Tibial nerve (tissue), 4 donors: Measurements from ENCODE around the gene BIK. TPM values are rescaled to one million over a fixed set of nuclear protein-coding genes. Genes with fewer than 3 reads are reported as not detected.

Experiments
- DNase-seq, 2 donors: peaks; one replicate each; pipeline ENCODE4 v3.0.0-alpha.2; 2019; ENCODE audit warnings: low spot score in 2 of 2
- H3K27ac ChIP-seq, 4 donors: fragments of 200-600 bp; sonication (generic) in 3 of 4; one replicate each; pipeline ENCODE4 v1.5.1; 2017 to 2019; ENCODE audit warnings: mild to moderate bottlenecking in 1 of 4
- H3K27me3 ChIP-seq, 2 donors: fragments of 200-600 bp; sonication (generic) in 1 of 2; one replicate each; pipeline versions ENCODE4 v1.5.1 to v1.6.0; 2017 to 2019
- H3K36me3 ChIP-seq, 3 donors: fragments of 200-600 bp; sonication (generic); one replicate each; pipeline ENCODE4 v1.5.1; 2018 to 2019
- H3K4me1 ChIP-seq, 4 donors: fragments of 200-600 bp; sonication (generic) in 3 of 4; one replicate each; pipeline ENCODE4 v1.5.1; 2017 to 2019
- H3K4me3 ChIP-seq, 4 donors: fragments of 200-600 bp; sonication (generic) in 3 of 4; one replicate each; pipeline ENCODE4 v1.5.1; 2017 to 2019; ENCODE audit warnings: mild to moderate bottlenecking in 1 of 4, moderate library complexity in 1 of 4
- H3K9me3 ChIP-seq, 4 donors: fragments of 200-600 bp; sonication (generic) in 3 of 4; one replicate each; pipeline ENCODE4 v1.5.1; 2017 to 2019
- CTCF ChIP-seq, 5 experiments: fragments of 200-600 bp in 3 of 5; fragments of 450-650 bp in 2 of 5; sonication (generic) in 3 of 5; IDR thresholded peaks; one replicate each; pipeline ENCODE4 v1.5.1; 2016 to 2019; ENCODE audit warnings: antibody characterized with exemption in 5 of 5, mild to moderate bottlenecking in 3 of 5, moderate library complexity in 2 of 5
- EP300 ChIP-seq, 2 donors: sonication (generic); formaldehyde crosslinking; IDR thresholded peaks; one replicate each; pipeline ENCODE4 v1.6.1; 2017; ENCODE audit warnings: antibody characterized with exemption in 2 of 2, mild to moderate bottlenecking in 1 of 2
- POLR2A ChIP-seq, 2 donors: fragments of 450-650 bp; IDR thresholded peaks; one replicate each; pipeline ENCODE4 v1.6.1; 2017; ENCODE audit warnings: antibody characterized with exemption in 2 of 2, mild to moderate bottlenecking in 2 of 2, moderate library complexity in 2 of 2
- WGBS, 2 donors: methylation state at CpG; one replicate each; pipeline ENCODE4 v1.1.5; 2018; 5-methylcytosine and 5-hydroxymethylcytosine counted together
- total RNA-seq, 4 donors: library from RNA; depleted of rRNA; stranded (reverse); fragments of >200 nt; gene quantifications; one replicate each; pipeline ENCODE4 v1.1.0, GENCODE V29; 2016

Gene BIK
- total RNA-seq, 4 donors from 2014 or later = not detected

- Histone ChIP-seq H3K4me3 (no peak overlapping the region), H3K36me3 (peaks cover 0 to 55% (median 0%) of the 10 kb centered on the region in 3 donors), H3K27ac (no peak overlapping the region), H3K4me1 (peaks cover 0 to 77% (median 11%) of the 10 kb centered on the region in 4 donors), H3K9me3 (no peaks in the 10 kb centered on the region), H3K27me3 (no peaks in the 10 kb centered on the region)
- 85 to 91% methylated on average over 19 of the region's 24 CpGs for WGBS, 2 donors
- no peak for TF ChIP-seq POLR2A (IDR thresholded peaks at IDR 0.05)
- TF ChIP-seq EP300 (IDR thresholded peaks at IDR 0.05) = no peak
- TF ChIP-seq CTCF (IDR thresholded peaks at IDR 0.05) = no peak
- no peak for DNase-seq
Observed at GRCh38 chr22:43158778-43159483, 48.4 kb downstream of the BIK start.

- peaks cover 0 to 55% (median 0%) of the 10 kb centered on the region in 3 donors for H3K36me3 ChIP-seq
- H3K4me1 ChIP-seq = peaks cover 0 to 77% (median 7%) of the 10 kb centered on the region in 4 donors
- DNase-seq = no peak
- H3K4me3 ChIP-seq = no peak overlapping the region
- no peaks in the 10 kb centered on the region for H3K27me3 ChIP-seq
- peak overlapping the region in 2 of 4 donors; percentile 32 to 46 for H3K27ac ChIP-seq
- no peaks in the 10 kb centered on the region for H3K9me3 ChIP-seq
- TF ChIP-seq CTCF (IDR thresholded peaks at IDR 0.05) = peak in 1 of 5 experiments; percentile 11
- TF ChIP-seq EP300 (IDR thresholded peaks at IDR 0.05) = no peak
- WGBS, 2 donors = 63 to 66% methylated on average over 16 to 18 of the region's 18 CpGs
Observed at GRCh38 chr22:43159484-43160178, 49.1 kb downstream of the BIK start.

- peaks cover 0 to 70% (median 7%) of the 10 kb centered on the region in 4 donors for H3K4me1 ChIP-seq
- H3K27ac ChIP-seq = peak overlapping the region in 1 of 4 donors; percentile 46
- no peak overlapping the region for H3K4me3 ChIP-seq
- no peak for DNase-seq
- H3K36me3 ChIP-seq = peaks cover 0 to 50% (median 0%) of the 10 kb centered on the region in 3 donors
- TF ChIP-seq POLR2A (IDR thresholded peaks at IDR 0.05) (no peak), EP300 (IDR thresholded peaks at IDR 0.05) (no peak), CTCF (IDR thresholded peaks at IDR 0.05) (no peak)
- no peaks in the 10 kb centered on the region for H3K9me3 ChIP-seq
- H3K27me3 ChIP-seq = no peaks in the 10 kb centered on the region
- 91 to 94% methylated on average over 8 of the region's 8 CpGs for WGBS, 2 donors
Observed at GRCh38 chr22:43160497-43161126, 50.1 kb downstream of the BIK start.

GRCh38 chr22:43162412-43163150, 52.0 kb downstream of the BIK start:
- WGBS, 2 donors = 92% methylated on average over 15 to 24 of the region's 24 CpGs
- no peaks in the 10 kb centered on the region for H3K9me3 ChIP-seq
- TF ChIP-seq CTCF (IDR thresholded peaks at IDR 0.05) (no peak), POLR2A (IDR thresholded peaks at IDR 0.05) (no peak), EP300 (IDR thresholded peaks at IDR 0.05) (no peak)
- H3K36me3 ChIP-seq = peaks cover 0 to 63% (median 0%) of the 10 kb centered on the region in 3 donors
- H3K4me3 ChIP-seq = no peak overlapping the region
- H3K27me3 ChIP-seq = no peaks in the 10 kb centered on the region
- no peak overlapping the region for H3K27ac ChIP-seq
- peaks cover 0 to 55% (median 7%) of the 10 kb centered on the region in 4 donors for H3K4me1 ChIP-seq
- no peak for DNase-seq
